COLO829 (cell line): ENCODE results near the gene ZFAND4.
A peak's percentile ranks its signal among the peaks of the same experiment; 100 is the strongest.
"Not testable (repeated sequence)": the region's sequence is repeated elsewhere in the genome, so short reads cannot be mapped to it uniquely, and the experiment has no call there.

Experiments
- DNase-seq: peaks from one replicate; pipeline ENCODE4 v3.0.0; 2012; ENCODE audit warnings: low spot score

ZFAND4 gene

GRCh38 chr10:45640941-45641340, 31.6 kb downstream of the ZFAND4 start:
- DNase-seq = no peak

- DNase-seq = no peak
These were observed 32.5 kb downstream of the ZFAND4 start for GRCh38 chr10:45640049-45640448.

DNA sequence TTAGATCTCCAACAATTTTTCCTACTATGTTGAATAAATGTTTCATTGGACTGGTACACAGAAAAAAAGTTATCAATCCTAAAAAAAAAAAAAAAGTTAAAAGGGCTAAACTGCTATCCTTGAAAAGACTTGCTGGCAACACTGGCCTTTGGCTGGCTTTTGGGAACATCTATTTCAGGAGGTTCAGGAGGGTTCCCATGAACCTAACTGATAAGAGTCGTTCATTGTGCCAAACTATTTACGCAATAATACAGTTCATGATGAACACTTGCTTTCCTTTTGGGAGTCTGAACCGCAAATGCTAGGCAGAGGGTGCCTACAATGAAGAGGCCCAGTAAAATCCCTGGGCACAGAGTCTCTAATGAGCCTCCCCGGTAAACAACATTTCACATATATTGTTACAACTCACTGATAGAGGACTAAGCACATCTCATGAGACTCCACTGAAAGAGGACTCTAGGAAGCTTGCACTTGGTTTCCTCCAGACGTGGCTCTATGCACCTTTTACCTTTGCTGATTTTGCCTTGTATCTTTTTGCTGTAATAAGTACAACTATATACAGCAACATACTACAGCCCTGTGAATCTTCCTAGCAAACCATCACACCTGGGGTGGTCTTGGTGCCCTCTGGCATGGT, 45.0 kb downstream of the ZFAND4 start:
- no peak for DNase-seq

GRCh38 chr10:45625879-45626278, 46.7 kb downstream of the ZFAND4 start:
- no peak for DNase-seq

- no peak for DNase-seq
These were observed 47.8 kb downstream of the ZFAND4 start for GRCh38 chr10:45624724-45625123.

- DNase-seq = no peak
These were observed 57.7 kb downstream of the ZFAND4 start for GRCh38 chr10:45614869-45615268.

- DNase-seq = no peak
These were observed 59.8 kb downstream of the ZFAND4 start for GRCh38 chr10:45612741-45613140.

- DNase-seq = no peak
These were observed 64.5 kb downstream of the ZFAND4 start for GRCh38 chr10:45608052-45608451.

DNA sequence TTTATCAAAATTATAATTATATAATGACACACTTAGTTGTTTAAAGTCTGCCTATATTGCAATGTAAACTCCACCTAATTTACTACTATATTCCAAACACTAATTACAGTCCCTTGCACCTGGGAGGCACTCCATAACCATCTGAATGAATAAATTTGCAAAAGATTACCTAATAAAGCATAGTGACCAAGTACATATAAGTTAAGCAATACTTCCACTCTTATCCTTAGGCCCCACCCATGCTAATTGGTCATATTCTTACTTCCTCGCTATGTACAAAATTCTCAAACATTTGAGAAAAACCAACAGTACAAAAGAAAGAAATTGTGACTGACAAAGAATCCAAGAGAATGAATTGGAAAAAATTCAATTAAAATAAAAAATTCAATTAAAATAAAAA, 65.3 kb downstream of the ZFAND4 start:
- no peak for DNase-seq

DNA sequence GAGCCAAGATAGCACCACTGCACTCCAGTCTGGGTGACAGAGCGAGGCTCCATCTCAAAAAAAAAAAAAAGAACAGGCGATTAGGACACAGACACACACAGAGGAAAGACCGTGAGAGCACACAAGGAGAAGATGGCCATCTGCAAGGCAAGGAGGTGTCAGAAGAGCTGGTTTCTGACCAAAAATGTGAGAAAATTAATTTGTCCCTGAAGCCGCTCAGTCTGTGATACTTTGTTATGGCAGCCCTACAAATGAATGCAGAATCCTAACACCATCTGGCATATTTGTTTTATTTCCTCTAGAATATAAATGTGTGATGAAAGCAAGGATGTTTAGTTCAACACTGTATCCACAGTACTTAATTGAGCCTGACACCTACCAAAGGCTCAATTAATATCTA, 69.7 kb downstream of the ZFAND4 start:
- DNase-seq = no peak

DNA sequence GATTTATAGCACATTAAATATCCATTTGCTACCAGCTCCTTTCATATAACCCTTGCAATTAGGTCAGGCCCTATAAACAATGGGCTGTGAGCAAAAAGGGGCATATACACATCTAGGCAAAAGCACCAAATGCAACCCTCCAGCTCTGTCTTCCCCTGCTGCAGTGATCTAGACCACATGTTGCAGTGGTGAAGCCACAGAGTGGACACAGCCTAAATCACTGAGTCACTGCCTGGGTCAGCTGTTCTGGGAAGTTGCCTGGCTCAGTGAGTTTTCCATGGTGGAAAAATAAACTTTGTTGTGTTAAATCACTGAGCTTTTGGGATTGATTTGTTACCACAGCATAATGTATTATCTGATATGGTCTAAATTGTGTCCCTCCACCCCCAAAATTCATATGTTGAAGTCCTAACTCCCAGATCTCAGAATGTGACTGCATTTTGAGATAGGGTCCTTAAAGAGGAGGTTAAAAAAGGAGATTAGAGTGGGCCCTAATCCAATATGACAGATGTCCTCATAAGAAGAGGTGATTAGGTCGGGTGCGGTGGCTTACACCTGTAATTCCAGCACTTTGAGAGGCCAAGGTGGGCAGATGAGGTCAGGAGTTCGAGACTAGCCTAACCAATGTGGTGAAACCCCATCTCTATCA, 70.4 kb downstream of the ZFAND4 start:
- no peak for DNase-seq

DNA sequence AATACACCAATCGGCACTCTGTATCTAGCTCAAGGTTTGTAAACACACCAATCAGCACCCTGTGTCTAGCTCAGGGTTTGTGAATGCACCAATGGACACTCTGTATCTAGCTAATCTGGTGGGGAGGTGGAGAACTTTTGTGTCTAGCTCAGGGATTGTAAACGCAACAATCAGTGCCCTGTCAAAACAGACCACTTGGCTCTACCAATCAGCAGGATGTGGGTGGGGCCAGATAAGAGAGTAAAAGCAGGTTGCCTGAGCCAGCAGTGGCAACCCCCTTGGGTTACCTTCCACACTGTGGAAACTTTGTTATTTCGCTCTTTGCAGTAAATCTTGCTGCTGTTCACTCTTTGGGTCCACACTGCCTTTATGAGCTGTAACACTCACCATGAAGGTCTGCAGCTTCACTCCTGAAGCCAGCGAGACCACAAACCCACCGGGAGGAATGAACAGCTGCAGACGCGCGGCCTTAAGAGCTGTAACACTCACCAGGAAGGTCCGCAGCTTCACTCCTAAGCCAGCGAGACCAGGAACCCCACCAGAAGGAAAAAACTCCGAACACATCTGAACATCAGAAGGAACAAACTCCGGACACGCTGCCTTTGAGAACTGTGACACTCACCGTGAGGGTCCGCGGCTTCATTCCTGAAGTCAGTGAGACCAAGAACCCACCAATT, 71.2 kb downstream of the ZFAND4 start:
- not testable (repeated sequence) for DNase-seq

DNA sequence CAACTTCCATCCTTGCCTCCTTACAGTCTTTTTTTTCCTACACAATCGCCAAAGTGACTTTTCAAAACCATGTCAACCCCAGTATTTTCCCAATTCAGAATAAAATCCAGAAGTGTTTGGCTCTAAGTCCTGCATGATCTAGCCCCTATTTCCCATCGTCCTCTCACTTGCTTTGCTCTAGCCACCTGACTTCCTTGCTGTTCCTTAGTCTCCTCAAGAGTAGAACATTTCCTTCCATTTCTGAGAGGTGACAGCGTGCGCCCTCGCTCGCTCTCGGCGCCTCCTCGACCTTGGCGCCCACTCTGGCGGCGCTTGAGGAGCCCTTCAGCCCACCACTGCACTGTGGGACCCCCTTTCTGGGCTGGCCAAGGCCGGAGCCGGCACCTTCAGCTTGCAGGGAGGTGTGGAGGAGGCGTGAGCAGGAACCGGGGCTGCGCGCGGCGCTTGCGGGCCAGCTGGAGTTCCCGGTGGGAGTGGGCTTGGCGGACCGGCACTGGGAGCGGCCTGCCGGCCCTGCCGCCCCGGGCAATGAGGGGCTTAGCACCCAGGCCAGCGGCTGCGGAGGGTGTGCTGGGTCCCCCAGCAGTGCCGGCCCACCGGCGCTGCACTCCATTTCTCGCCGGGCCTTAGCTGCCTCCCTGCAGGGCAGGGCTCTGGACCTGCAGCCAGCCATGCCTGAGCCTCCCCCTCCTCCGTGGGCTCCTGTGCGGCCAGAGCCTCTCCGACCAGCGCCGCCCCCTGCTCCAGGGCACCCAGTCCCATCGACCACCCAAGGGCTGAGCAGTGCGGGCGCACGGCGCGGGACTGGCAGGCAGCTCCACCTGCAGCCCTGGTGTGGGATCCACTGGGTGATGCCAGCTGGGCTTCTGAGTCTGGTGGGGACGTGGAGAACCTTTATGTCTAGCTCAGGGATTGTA, 72.0 kb downstream of the ZFAND4 start:
- DNase-seq = not testable (repeated sequence)

- no peak for DNase-seq
These were observed 72.9 kb downstream of the ZFAND4 start for GRCh38 chr10:45599646-45600045.

- DNase-seq = no peak
These were observed 73.5 kb downstream of the ZFAND4 start for GRCh38 chr10:45599021-45599603.

- DNase-seq = no peak
These were observed 76.0 kb downstream of the ZFAND4 start for GRCh38 chr10:45596526-45596925.

DNA sequence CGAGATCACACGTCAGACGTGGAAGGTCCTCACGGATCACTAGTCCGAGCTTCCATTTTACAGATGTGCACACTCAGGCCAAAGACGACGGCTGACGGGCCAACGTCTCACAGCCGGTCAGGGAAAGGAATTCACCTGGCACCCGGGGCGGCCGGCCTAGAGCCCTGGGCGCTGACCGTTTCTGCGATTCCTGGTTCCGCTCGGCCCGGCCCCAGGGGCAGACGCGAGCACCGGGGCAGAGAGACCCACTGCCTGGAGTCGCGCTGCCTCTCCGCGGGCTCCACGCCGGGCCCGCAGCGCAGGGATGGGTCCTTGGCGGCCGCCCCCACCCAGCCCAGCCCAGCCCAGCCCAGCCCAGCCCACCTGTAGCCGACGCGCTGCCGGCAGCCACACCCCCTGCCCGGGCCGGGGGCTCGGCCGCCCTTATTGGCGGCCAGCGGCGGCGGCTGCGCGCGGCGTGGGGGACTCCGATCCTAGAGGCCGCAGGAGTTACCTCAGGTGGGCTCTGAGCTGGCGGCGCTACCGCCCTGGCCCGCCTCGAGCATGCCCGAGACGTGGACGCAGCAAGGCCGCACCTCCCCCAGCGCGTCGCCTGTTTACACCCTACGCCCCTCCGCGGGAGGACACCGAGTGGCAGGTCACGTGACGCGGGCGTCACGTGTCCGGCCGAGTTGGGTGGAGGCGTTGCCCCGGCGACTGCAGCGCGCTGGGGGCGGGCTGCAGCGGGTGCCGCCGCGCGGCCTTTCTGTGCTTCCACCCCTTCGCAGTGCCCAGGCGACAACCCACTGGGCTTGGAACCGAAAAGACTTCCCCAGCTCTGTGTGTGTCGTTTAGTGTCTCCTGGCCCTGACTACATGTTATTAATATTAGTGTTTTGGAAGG, 78.1 kb downstream of the ZFAND4 start:
- peak; percentile 35 for DNase-seq

DNA sequence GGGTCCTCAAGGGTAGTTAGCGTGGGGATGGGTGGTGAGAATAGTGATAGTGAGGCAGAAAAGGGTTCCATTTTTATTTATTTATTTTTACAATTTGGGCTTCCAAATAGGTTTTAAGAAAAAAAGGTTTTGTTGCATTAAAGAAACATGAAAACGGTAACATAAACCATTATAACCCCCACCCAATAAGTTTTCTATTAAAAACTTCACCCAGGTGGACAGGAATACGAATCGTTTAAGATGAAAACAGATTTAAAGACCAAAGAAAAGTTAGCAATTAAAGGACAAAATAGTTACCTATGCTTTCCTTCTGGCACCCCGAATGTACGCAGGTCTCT, 78.7 kb downstream of the ZFAND4 start:
- DNase-seq = no peak

GRCh38 chr10:45592926-45593325, 79.6 kb downstream of the ZFAND4 start:
- no peak for DNase-seq

DNA sequence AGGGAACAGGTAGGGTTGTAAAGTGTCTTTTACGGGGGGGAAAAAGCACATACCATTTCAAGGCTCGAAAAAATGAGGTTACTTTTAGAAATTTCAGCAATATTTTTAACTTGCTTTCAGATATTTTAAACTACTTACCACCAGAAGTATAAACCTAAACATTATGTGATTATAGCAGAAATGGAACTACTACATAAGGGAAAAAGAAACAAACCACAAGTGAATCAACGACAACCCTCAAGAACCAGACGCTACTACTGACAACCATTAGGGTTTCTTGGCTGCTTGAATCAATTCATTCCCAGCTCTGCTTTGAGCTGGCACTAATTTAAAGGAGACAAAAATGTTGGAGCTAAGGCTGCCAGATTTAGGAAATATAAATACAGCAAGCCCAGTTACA, 80.1 kb downstream of the ZFAND4 start:
- DNase-seq = no peak

DNA sequence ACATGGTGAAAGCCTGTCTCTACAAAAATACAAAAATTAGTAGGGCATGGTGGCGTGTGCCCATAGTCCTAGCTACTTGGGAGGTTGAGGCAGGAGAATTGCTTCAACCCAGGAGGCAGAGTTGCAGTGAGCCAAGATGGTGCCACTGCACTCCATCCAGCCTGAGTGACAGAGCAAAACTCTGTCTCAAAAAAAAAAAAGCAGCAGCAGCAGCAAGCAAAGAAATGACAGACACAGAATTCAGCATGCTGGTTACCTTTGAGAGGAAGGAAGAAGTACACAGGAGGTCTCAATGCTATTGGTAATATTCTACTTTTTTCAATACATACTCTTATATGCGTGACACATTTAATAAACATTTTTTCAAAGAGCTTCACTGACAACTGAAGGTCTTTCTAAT, 81.3 kb downstream of the ZFAND4 start:
- DNase-seq = no peak
